Measurements from ENCODE around the gene PJA2. TPM values are rescaled to one million over a fixed set of nuclear protein-coding genes. Genes with fewer than 3 reads are reported as not detected.
A peak's percentile ranks its signal among the peaks of the same experiment; 100 is the strongest.

The PJA2 gene
- total and polyA plus RNA-seq, 9 of the 15 experiments (the other 6 are each of a cell fraction or from before 2014, with no cell fraction given), result 25.1 to 82.1 (median 50.1) TPM

- TF ChIP-seq PREB (CRISPR knock-in tag; IDR thresholded peaks at IDR 0.05), result no peak
- TF ChIP-seq ILF3 (IDR thresholded peaks at IDR 0.05; ENCODE audit: borderline replicate concordance), result no peak
- no peak for TF ChIP-seq MXI1 (IDR thresholded peaks at IDR 0.05; ENCODE audit: low read depth, low read length)
- no peak for TF ChIP-seq E2F1 (CRISPR knock-in tag; IDR thresholded peaks at IDR 0.05)
- TF ChIP-seq ZNF695 (CRISPR knock-in tag; IDR thresholded peaks at IDR 0.05), result no peak
- no peak for TF ChIP-seq NUFIP1 (IDR thresholded peaks at IDR 0.05; ENCODE audit: partially characterized antibody)
- no peak for TF ChIP-seq CTCFL (IDR thresholded peaks at IDR 0.05; ENCODE audit: borderline replicate concordance, insufficient read depth, low read depth, low read length, poor library complexity, severe bottlenecking)
- TF ChIP-seq REST (IDR thresholded peaks at IDR 0.05; ENCODE audit: borderline replicate concordance), result peak; percentile 92
- TF ChIP-seq REST (CRISPR knock-in tag; IDR thresholded peaks at IDR 0.05; ENCODE audit: low read depth), result no peak
- TF ChIP-seq GTF2F1 (IDR thresholded peaks at IDR 0.05; ENCODE audit: low read depth, low read length), result no peak
- no peak for TF ChIP-seq KLF10 (CRISPR knock-in tag; IDR thresholded peaks at IDR 0.05)
- no peak; a peak in 1 of 4 replicates for TF ChIP-seq RAD21 (CRISPR knock-in tag; conservative IDR thresholded peaks at IDR 0.05 in 1 of 2, IDR thresholded peaks at IDR 0.05 in 1 of 2)
- no peak for TF ChIP-seq SRSF9 (IDR thresholded peaks at IDR 0.05; ENCODE audit: borderline replicate concordance, low read depth, low read length)
These were observed 45.9 kb upstream of the PJA2 start (continued) for GRCh38 chr5:109455598-109456096.
